HK-2 (cell line): ENCODE measurements around the gene KRT6C.
"Not testable (repeated sequence)": the region's sequence is repeated elsewhere in the genome, so short reads cannot be mapped to it uniquely, and the experiment has no call there.

ENCODE experiments used
- DNase-seq: peaks from one replicate; pipeline ENCODE4 v3.0.0-alpha.2; 2018; ENCODE audit not compliant: unreplicated experiment

Gene KRT6C

DNA sequence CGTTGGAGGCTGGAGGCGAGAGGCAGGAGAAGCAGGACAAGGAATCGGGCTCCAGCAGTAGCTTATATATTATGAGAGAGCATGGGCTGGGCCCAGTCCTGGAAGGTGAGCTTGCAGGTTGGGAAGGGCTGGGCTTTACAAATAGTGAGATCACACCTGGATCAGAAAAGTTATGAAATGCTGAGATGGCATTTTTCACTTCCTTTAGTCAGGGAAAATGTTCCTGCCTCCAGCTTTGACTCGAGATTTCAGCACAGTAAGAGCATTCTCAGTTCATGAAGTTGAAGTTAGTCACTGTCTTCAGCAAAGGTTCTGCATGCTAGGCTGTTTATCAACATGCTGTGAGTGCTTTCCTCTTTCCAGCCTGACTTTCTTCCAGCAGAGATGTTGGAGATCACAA lies at the start of gene KRT6C:
Gene KRT6C, minus strand, starts transcription at position 38 of the 400 bp plus-strand sequence. CDS start 68 bp downstream, outside the sequence.
- no peak for DNase-seq

DNA sequence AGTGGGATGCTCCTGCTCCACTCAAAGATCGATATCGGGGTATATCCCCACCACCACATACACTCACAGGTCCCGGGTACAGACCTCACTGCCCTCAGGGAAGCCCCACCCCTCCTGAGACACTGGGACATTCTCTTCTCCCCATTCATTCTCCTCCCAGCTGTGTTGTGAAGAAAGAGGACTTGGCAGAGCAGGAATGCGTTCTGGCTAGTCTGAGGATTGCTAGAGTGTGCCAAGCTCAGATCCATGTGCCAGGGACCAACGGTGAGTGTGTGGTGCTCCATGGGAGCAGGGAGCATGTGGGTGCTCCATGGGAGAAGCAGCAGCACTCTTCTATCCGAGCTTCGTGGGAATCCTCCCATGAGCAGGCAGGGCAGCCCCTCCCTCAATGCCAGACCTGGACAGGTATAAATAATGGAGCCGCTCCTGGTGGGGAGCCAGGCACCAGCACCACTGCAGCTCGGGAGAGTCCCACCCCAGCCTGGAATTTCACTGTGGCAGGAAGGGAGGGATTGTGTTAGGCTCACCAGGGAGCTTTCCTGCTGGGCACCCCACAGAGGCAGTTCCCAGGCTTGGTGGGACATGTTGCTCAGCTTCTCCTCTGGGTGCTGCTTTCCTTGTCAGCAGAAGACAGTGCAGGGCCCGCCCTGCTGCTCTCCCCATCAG lies 48.9 kb upstream of the KRT6C start:
- no peak for DNase-seq

DNA sequence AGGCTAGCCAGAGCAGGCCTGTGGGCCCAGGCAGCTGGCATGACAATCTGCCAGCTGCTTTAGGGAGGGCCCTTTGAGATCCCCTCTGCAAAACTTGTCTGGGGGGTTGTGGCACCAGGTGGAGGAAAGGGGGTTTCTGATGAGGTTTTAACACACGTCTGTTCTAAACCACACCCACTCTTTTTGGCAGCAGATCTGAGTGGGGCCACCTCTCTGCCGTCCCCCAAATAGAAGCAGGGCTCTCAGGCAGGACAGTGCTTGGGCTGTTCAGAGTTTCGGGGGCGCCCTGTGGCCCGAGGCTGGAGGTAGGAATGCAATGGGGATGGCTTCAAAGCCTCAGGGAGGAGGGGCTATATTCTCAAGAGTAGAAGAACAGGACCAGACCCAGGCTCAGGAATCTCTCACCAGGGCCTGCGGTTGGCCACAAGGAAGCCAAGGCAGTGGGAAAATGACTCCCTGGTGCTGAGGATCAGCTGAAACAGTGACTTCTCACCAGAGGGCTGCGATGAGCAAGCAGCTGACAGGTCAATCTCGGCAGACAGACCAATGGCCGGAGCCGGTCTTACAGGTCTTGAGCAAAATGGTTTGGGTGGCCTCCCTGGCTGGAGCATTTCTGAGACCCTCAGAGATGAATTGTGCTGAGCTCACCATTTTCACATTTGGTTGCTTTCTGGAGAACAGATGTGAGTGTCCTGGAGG lies 48.1 kb upstream of the KRT6C start:
- no peak for DNase-seq

DNA sequence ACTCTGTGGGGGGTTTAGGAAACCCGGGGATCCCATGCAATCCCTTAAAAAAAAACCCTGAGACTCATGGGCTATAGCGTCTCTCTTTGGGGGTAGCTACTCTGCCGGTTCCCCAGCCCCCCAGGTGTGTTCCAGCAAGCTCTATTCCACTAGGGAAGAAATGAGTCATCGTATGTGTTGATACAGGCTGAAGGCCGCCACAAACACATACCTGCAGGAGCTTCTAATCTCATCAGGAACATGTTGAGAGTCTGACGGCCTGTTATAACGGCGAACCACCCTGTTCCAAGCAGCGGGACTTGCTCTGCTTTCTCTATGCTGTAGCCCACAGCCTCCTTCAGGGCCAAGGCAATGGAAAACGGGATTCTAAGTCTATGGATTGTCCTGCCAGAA lies 47.6 kb upstream of the KRT6C start:
- DNase-seq = no peak

DNA sequence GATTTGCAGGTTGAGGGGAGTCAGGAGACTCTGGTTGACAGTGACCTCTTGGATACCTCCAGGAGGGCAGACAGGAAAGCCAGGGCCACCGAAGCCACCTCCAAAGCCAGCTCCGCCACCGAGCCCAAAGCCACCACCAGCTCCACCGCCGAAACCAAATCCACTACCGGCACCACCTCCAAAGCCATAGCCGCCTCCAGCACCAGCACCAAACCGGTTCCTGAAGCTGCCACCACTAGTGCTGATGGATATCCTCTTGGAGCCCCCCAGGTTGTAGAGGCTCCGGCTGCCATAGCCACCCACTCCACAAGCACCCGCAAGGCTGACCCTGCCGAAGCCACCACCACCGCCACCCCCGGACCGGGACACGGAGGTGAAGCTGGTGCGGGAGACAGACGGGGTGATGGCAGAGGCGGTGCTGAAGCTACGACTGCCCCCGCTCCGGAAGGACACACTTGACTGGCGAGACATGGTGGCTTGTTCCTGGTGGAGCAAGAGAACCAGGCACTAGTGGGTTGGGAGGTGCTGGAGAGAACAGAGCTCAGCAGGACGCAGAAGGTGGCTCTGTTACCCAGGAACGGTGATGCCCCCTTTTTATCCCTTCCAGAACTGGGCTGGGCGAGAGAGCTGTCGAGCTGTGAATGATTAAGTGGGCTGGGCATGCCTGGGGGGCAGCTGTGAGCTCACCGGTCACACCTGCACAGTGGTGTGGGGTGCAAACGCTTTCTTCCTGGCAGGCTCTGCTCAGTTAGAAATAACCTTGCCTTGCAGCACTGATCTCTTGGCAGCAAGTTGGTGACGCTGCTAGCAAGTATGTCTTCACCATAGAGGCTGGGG lies 46.4 kb upstream of the KRT6C start, which contains the start of gene KRT5:
Gene KRT5, minus strand, starts transcription at position 569 of the 837 bp plus-strand sequence. Its CDS starts 98 bp downstream, at position 471.
- DNase-seq = no peak

DNA sequence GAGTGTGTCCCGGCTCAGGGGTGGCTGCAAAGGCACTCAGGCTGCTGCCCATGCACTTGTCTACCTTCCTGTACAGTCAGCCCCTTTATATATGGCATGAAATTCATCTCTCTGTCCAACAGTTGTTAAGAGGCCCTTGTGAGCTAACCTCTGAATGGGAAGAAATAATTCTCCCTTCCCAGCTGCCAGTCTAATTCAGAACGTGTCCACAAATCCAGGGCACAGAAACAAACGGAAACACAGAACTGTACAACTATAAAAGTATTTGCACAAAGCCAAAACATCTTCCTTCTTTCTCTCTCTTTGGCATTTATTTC lies 45.7 kb upstream of the KRT6C start:
- no peak for DNase-seq

DNA sequence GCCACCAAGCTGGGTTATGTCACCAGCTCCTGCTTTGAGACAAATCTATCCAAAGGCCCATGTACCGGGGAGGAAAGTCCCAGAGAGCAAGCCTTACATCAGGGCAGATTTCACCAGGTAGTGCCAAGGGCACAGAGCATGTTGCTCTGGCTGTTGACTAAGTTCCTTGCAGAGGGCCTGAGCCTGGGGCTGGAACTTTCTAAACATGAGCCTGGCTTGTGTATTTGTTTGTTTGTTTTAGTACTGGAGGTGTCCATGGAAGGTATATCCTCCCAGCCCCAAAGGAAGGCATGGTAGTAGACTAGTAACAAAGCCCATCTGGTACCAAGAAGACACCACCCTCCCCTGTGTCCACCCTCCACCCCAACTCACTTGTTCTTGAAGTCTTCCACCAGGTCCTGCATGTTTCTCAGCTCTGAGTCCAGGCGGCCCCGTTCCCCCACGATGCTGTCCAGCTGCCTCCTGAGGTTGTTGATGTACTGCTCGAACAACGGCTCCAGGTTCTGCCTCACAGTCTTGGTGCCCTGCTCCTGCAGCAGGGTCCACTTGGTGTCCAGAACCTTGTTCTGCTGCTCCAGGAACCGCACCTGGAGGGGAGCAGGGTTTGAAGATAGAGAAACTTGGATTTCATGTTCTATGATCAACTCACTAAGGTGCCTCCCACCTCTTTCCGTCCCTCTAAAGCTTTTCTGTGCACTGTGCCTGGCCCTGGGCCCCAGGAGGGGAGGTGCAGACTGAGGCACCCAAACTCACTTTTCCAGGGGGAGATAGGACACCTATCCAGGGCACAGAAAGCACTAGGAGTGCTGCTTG lies 45.2 kb upstream of the KRT6C start:
- no peak for DNase-seq

DNA sequence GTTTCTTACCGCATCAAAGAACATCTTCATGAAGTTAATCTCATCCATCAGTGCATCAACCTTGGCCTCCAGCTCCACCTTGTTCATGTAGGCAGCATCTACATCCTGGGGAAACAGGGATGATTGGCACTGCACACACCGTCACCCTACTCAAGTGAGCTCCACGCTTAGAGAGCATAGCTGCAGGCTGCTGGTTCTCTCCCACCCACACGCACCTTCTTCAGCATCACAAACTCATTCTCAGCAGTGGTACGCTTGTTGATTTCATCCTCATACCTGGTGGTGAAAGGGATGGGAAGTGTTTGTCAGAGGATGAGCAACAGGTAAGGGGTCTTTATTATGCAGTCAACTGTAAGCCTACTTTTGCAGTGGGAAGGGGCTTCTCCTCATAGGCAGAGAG lies 44.3 kb upstream of the KRT6C start:
- DNase-seq = no peak

DNA sequence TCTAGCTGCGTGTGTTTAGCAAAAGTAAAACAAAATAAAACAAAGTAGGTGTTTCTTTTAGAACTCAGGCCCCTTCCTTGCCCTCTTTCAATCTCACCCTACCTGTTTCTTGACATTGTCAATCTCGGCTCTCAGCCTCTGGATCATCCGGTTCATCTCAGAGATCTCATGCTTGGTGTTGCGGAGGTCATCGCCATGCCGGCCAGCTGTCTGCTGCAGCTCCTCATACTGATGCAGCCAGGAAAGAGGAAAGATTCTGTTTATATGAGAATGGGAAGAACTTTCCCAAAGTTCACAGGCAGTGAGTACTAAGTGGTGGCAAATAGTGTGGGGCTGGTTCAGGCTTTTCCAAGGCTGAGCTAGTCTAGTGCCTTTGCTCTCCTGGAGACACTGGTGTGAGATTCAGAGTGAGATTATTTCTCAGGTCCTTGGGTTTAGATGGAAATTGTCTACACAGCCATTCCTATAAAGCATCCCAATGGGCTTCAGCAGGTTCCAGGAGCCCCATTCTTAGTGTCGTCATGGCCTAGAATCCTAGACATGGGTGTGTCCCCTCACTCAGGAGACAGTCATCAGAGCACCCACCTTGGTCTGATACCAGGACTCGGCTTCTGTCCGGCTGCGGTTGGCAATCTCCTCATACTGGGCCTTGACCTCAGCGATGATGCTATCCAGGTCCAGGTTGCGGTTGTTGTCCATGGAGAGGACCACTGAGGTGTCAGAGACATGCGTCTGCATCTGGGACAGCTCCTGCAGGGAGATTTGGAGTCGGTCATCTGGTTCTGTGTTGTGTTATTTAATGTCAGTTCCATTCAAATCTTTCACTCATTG lies 43.6 kb upstream of the KRT6C start:
- no peak for DNase-seq

DNA sequence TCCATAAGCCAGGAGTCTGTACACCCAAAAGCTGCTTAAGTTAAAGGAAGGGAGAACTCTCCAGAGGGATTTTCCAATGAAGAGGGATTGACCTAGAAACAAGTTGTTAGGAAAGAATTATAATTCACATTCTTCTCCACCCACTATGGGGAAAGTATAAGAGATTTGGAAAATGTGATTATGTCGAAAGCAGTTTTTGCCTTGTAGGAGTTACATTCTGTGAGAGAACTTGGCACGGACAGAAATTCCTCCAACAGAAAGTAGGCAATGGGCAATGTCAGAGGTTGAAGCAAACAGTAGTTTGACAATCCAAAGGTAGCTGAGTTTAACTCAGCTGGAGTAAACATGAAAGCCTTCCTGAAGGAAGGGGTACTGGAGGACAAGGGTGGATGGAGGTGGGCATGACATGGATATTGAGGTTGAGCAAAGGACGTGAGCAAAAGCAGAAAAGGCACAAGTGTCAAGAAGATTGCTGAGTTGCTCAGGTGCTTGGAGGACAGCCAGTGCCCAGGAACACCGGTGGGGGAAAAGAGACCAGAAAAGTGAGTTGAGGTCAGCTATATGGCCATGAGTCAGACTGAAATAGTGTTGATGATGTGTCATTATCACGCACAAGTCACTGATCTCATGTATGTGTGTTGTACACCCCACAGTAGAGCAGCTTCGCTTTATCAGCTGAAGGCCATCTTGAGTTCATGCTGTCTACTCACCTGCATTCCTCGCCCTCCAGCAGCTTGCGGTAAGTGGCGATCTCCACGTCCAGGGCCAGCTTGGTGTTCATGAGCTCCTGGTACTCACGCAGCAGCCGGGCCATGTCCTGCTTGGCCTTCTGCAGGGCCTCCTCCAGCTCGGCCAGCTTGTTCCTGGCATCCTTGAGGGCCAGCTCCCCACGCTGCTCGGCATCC lies 42.6 kb upstream of the KRT6C start:
- no peak for DNase-seq

DNA sequence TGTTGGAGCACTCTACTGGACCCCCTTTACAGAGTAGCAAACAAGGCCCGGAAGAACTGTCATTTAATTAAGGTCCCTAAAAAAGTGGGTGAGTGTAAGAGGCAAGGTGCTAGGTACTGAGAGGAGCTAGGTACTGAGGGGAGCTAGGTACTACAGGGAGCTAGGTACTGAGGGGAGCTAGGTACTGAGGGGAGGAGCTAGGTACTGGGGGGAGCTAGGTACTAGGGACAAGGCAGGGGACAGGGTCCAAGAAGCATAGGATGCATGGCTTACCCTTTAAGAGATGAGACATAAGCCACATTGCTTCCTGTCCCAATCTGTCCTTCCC lies 41.7 kb upstream of the KRT6C start:
- DNase-seq = no peak

DNA sequence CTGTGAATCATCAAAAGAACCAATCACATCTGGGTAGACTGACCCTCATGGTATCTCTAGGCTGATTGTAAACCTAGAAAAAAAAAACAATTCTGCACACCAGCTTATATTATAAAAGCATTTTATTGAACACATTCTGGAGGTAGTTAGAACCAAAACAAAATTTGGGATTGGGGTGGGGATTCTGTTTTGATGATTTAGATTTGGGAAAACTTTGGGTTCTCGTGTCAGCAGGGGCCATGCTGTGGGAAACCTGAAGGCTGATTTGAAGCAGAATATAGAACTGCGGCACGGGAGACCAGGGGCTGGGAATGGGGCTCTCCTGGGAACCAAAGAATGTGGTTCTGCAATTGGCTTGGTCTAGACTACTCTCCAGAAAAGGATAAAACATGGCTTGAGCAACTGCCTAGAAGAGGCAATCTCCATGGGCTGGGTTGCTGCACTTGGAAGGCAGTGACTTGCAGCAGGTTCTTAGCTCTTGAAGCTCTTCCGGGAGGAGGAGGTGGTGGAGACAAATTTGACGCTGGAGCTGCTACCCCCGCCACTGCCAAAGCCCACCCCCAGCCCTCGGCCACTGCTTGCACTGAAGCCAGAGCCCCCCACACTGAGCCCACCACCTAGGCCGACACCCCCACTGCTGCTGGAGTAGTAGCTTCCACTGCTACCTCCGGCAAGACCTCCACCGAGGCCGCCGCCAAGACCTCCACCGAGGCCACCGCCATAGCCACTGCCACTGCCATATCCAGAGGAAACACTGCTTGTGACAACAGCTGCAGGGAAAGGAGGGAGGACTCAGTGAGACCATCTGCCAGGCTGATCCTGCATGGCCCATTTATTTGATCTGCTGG lies 41.1 kb upstream of the KRT6C start:
- DNase-seq = no peak

DNA sequence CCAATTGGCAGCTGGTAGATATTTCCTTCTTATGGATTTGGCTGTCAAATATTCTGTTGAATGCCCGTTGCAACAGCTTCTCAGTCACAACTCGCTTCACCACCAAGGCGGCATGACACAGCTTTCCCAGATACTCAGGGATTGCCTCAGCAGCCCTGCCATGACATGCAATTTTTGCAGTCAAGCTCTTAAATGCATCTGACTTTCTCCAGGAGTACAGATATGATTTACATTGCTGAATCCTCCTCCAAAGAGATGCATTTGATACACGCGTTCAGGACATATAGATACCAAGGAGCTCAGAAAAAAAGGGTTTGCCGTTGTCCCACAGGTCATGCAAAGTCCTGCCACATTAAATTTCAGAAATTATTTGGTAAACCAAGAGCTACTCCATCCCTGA lies 40.1 kb upstream of the KRT6C start:
- DNase-seq = no peak

DNA sequence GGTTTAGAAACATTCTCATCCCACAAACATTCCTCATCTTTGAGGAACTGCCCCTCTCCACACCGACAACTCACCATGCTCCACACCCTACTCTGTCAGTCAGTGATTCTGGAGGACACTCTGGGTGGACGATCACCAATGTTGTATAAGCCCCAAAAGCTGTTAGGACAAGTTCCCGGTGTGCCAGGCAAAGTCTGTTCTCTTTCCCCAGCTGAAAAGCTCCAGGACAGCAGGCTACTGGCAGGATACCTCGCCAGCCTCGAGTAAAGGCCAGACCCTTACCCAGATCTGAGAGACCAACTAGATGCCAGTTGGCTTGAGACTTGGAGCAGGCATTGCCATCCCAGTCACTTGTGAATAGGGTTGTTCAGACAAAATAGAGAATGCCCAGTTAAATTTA lies 34.6 kb upstream of the KRT6C start:
- DNase-seq = no peak

DNA sequence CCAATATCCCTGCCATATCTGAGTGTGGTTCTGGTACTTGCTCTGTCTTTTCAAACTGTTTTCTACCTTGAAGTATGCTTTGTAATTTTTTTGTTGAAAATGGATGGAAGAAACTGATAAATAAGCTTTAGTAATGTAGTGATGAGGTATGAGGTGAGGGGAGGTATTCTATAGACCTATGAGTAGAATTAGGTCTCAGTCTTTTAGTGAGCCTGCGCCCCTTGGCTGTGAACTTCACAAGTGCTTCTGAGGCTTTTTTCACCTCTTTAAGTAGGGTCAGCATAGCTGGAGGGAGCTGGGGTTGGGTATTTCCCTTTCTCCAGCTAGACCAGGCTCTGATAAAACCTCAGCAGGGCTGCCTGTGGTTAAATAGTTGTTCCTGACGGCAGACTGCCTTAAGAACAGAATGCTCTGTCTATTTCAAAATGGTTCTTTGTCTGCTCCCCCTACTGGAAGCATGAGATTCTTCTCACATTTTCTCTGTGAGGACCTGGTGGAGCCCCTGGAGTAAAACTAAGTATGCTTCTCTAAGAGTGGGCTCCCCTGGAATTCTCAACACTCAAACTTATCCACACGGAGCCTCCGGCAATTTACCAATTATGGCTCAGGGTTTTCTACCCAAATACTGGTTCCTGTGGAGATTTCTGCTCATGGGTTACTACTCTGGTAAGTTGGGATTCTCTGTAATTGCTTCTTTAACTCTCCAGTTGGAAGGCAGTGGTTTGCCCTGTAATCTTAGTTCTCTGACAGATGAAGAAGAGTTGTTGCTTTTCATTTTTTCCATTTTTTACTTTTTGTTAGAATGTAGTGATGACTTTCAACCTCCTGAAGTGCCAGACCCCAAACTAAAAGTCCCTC lies 33.5 kb upstream of the KRT6C start:
- no peak for DNase-seq

DNA sequence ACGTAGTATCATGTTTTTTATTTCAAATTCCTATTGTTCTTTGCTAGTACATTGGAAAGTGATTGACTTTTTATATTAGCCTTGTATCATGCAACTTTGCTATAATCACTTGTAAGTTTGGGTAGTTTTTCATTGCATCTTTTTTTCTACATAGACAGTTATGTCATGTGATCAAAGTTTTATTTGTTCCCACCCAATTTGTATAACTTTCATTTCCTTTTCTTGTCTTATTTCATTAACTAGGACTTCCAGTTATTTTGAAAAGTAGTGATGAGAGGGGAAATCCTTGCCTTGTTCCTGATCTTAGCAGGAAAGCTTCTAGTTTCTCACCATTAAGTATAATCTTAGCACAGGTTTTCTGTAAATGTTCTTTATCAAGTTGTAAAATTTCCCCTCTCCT lies 29.3 kb upstream of the KRT6C start:
- no peak for DNase-seq

DNA sequence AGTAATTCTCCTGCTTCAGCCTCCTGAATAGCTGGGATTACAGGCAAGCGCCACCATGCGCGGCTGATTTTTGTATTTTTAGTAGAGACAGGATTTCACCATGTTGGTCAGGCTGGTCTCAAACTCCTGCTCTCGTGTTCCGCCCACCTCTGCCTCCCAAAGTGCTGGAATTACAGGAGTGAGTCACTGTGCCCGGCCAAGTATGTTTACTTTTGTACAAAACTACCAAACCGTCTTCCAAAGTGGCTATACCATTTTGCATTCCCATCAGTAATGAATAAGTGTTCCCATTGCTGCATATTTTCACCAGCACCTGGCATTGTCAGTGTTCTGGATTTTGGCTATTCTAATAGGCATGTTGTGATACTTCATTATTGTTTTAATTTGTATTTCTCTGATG lies 27.9 kb upstream of the KRT6C start:
- no peak for DNase-seq

DNA sequence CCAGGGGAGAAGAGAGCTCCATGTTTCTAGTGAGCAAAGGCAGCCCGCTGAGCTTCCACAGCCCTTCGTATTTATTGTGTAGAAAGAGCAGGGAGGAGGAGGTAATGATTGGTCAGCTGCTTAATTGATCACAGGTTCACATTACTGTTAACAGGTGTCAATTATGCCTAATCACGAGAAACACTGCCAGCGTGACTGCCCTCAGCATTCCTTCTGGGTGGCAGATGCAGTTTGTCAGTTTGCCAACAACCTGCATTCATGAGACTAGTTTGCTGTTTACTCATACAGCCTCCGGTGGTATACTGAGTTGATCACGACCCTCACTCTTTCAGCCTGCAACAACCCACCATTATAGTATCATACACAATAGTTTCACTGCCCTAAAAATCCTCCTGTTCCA lies 27.0 kb upstream of the KRT6C start:
- not testable (repeated sequence) for DNase-seq
